WTC11 (cell line): Measurements from ENCODE around the gene P2RX1. TPM values are rescaled to one million over a fixed set of nuclear protein-coding genes. Genes with fewer than 3 reads are reported as not detected.

Experiments
- ATAC-seq: fragments of 200-7000 bp; cut with Tn5 transposase; 2 replicates; pipeline ENCODE4 v1.10.0; 2021; ENCODE audit warnings: mild to moderate bottlenecking, moderate library complexity
- CTCF ChIA-PET: fragments of 300-600 bp; sonication (Branson Sonifier 250); formaldehyde crosslinking; loops from one replicate; lab custom pipeline; 2021; ENCODE audit warnings: antibody characterized with exemption; lab: Charles Lee
- POLR2A ChIA-PET: fragments of 350-600 bp; sonication (Branson Sonifier 250); formaldehyde crosslinking; loops from one replicate; lab custom pipeline; 2021; ENCODE audit warnings: antibody characterized with exemption; lab: Charles Lee
- DNase-seq: peaks from one replicate; pipeline ENCODE4 v3.0.0; 2021; ENCODE audit warnings: low spot score
- H3K27ac Mint-ChIP-seq: 2 replicates; pipeline ENCODE4 v1.8.0; 2021; ENCODE audit warnings: mixed read lengths
- H3K27me3 Mint-ChIP-seq: 2 replicates; pipeline ENCODE4 v1.8.0; 2021; ENCODE audit warnings: low read depth, mild to moderate bottlenecking, moderate library complexity, mixed read lengths
- H3K36me3 Mint-ChIP-seq: 2 replicates; pipeline ENCODE4 v1.8.0; 2021; ENCODE audit warnings: mixed read lengths
- H3K4me1 Mint-ChIP-seq: 2 replicates; pipeline ENCODE4 v1.8.0; 2022; ENCODE audit warnings: mixed read lengths
- H3K4me3 Mint-ChIP-seq: 2 replicates; pipeline ENCODE4 v1.8.0; 2021; ENCODE audit warnings: mild to moderate bottlenecking, moderate library complexity, mixed read lengths
- H3K9me3 Mint-ChIP-seq: 2 replicates; pipeline ENCODE4 v1.8.0; 2021; ENCODE audit warnings: mixed read lengths
- EMX1 ChIP-seq: fragments of 250-450 bp; sonication (Bioruptor Pico); IDR thresholded peaks from 2 replicates; pipeline ENCODE4 v1.8.0; 2021; ENCODE audit warnings: mild to moderate bottlenecking
- ERG ChIP-seq: fragments of 250-450 bp; sonication (Bioruptor Pico); IDR thresholded peaks from 2 replicates; pipeline ENCODE4 v1.8.0; 2021; ENCODE audit warnings: mild to moderate bottlenecking
- FOXP4 ChIP-seq: sonication (generic); formaldehyde crosslinking; IDR thresholded peaks from 2 replicates; pipeline ENCODE4 v1.8.0; 2022; ENCODE audit warnings: mild to moderate bottlenecking, missing genetic modification reagents
- GRHL2 ChIP-seq: fragments of 250-450 bp; sonication (Bioruptor Pico); IDR thresholded peaks from 2 replicates; pipeline ENCODE4 v1.8.0; 2022; ENCODE audit warnings: mild to moderate bottlenecking, moderate library complexity; ENCODE audit not compliant: insufficient replicate concordance, severe bottlenecking
- IRF2 ChIP-seq: sonication (generic); formaldehyde crosslinking; IDR thresholded peaks from 2 replicates; pipeline ENCODE4 v1.8.0; 2022; ENCODE audit warnings: low read depth, missing genetic modification reagents, borderline replicate concordance
- MYBL2 ChIP-seq: sonication (generic); formaldehyde crosslinking; IDR thresholded peaks from 2 replicates; pipeline ENCODE4 v1.8.1; 2023; ENCODE audit warnings: mild to moderate bottlenecking, moderate library complexity, missing genetic modification reagents
- NR2C2 ChIP-seq: sonication (generic); formaldehyde crosslinking; IDR thresholded peaks from 2 replicates; pipeline ENCODE4 v1.8.0; 2022; ENCODE audit warnings: mild to moderate bottlenecking, missing genetic modification reagents
- OVOL2 ChIP-seq: fragments of 250-450 bp; sonication (Bioruptor Pico); IDR thresholded peaks from 2 replicates; pipeline ENCODE4 v1.9.0; 2021; ENCODE audit warnings: mild to moderate bottlenecking, borderline replicate concordance
- RORB ChIP-seq: fragments of 250-450 bp; sonication (Bioruptor Pico); IDR thresholded peaks from 2 replicates; pipeline ENCODE4 v1.9.0; 2021; ENCODE audit warnings: mild to moderate bottlenecking
- SMAD4 ChIP-seq: sonication (generic); formaldehyde crosslinking; IDR thresholded peaks from 2 replicates; pipeline ENCODE4 v1.8.0; 2022; ENCODE audit warnings: mild to moderate bottlenecking, missing genetic modification reagents
- TCF7 ChIP-seq: sonication (generic); formaldehyde crosslinking; IDR thresholded peaks from 2 replicates; pipeline ENCODE4 v1.8.0; 2022; ENCODE audit warnings: mild to moderate bottlenecking, low read depth, missing genetic modification reagents, moderate library complexity
- TEAD1 ChIP-seq: sonication (generic); formaldehyde crosslinking; IDR thresholded peaks from 2 replicates; pipeline ENCODE4 v1.8.0; 2022; ENCODE audit warnings: mild to moderate bottlenecking, missing genetic modification reagents
- ZNF232 ChIP-seq: sonication (generic); formaldehyde crosslinking; IDR thresholded peaks from 2 replicates; pipeline ENCODE4 v1.8.0; 2022; ENCODE audit warnings: mild to moderate bottlenecking, missing genetic modification reagents
- ZNF263 ChIP-seq: sonication (generic); formaldehyde crosslinking; IDR thresholded peaks from 2 replicates; pipeline ENCODE4 v1.8.1; 2022; ENCODE audit warnings: low read depth, mild to moderate bottlenecking, moderate library complexity, missing genetic modification reagents
- ZNF423 ChIP-seq: fragments of 250-450 bp; sonication (Bioruptor Pico); IDR thresholded peaks from 2 replicates; pipeline ENCODE4 v2.1.2; 2022; ENCODE audit warnings: mild to moderate bottlenecking, moderate library complexity
- ZNF532 ChIP-seq: fragments of 250-450 bp; sonication (Bioruptor Pico); IDR thresholded peaks from 2 replicates; pipeline ENCODE4 v1.9.0; 2021; ENCODE audit warnings: mild to moderate bottlenecking, borderline replicate concordance
- total RNA-seq: library from RNA; stranded (reverse); gene quantifications from 3 replicates; pipeline ENCODE4 v1.2.3, GENCODE V29; 2021
- TF ChIP-seq, protein P1 (sequence below): sonication (generic); formaldehyde crosslinking; IDR thresholded peaks from 2 replicates; pipeline ENCODE4 v1.8.1; 2023; ENCODE audit warnings: mild to moderate bottlenecking, missing genetic modification reagents, moderate library complexity
- TF ChIP-seq, protein P2 (sequence below): sonication (generic); formaldehyde crosslinking; IDR thresholded peaks from 2 replicates; pipeline ENCODE4 v1.8.1; 2023; ENCODE audit warnings: mild to moderate bottlenecking, missing genetic modification reagents

Gene P2RX1
- total RNA-seq, 1 experiment from 2014 or later: 0.07 TPM

- POLR2A ChIA-PET: no interaction called here
- no peaks in the 10 kb centered on the region for H3K4me1 Mint-ChIP-seq
- CTCF ChIA-PET: interaction anchor here (1.0 to 1.3 kb wide), 2 partner anchors 11 to 17 kb away, joined by 3 read pairs; no protein-coding TSS in a partner anchor
- ATAC-seq (no peak), DNase-seq (no peak)
- TF ChIP-seq, protein P1, sequence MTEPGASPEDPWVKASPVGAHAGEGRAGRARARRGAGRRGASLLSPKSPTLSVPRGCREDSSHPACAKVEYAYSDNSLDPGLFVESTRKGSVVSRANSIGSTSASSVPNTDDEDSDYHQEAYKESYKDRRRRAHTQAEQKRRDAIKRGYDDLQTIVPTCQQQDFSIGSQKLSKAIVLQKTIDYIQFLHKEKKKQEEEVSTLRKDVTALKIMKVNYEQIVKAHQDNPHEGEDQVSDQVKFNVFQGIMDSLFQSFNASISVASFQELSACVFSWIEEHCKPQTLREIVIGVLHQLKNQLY: no peak
- no peak for TF ChIP-seq TEAD1
- no peak for TF ChIP-seq FOXP4
- no peak for TF ChIP-seq TCF7 (CRISPR knock-in tag)
- no peak for TF ChIP-seq IRF2 (CRISPR knock-in tag)
- no peak for TF ChIP-seq ZNF232 (CRISPR knock-in tag)
- TF ChIP-seq ZNF263 (CRISPR knock-in tag): no peak
- TF ChIP-seq NR2C2 (CRISPR knock-in tag): no peak
- no peak for TF ChIP-seq ERG
- TF ChIP-seq ZNF423: no peak
- no peaks in the 10 kb centered on the region; the same call in none of the 2 replicates for H3K27me3 Mint-ChIP-seq
- H3K36me3 Mint-ChIP-seq: no peaks in the 10 kb centered on the region
- H3K9me3 Mint-ChIP-seq: peaks cover 8% of the 10 kb centered on the region
- H3K27ac Mint-ChIP-seq: no peak overlapping the region
- no peak overlapping the region for H3K4me3 Mint-ChIP-seq
Observed at GRCh38 chr17:3852561-3852960, 63.7 kb downstream of the P2RX1 start.

- H3K4me3 Mint-ChIP-seq: no peak overlapping the region
- no peaks in the 10 kb centered on the region for H3K36me3 Mint-ChIP-seq
- no peak for TF ChIP-seq IRF2 (CRISPR knock-in tag)
- TF ChIP-seq TEAD1: no peak
- no peak for TF ChIP-seq ZNF263 (CRISPR knock-in tag)
- TF ChIP-seq EMX1 (CRISPR knock-in tag): no peak
- no peak for TF ChIP-seq SMAD4
- no peak for TF ChIP-seq GRHL2 (CRISPR knock-in tag)
- no peak for TF ChIP-seq MYBL2 (CRISPR knock-in tag)
- no peak for TF ChIP-seq OVOL2 (CRISPR knock-in tag)
- no peaks in the 10 kb centered on the region; the same call in none of the 2 replicates for H3K27me3 Mint-ChIP-seq
- POLR2A ChIA-PET: no interaction called here
- DNase-seq (no peak), ATAC-seq (no peak)
- H3K9me3 Mint-ChIP-seq: peaks cover 8% of the 10 kb centered on the region
- no peak overlapping the region for H3K27ac Mint-ChIP-seq
- peaks cover 5% of the 10 kb centered on the region for H3K4me1 Mint-ChIP-seq
- CTCF ChIA-PET: interaction anchor here (1.0 to 1.4 kb wide), 3 partner anchors 12 to 18 kb away, joined by 3 read pairs; no protein-coding TSS in a partner anchor
Observed at GRCh38 chr17:3851461-3852100, 64.7 kb downstream of the P2RX1 start.

DNA sequence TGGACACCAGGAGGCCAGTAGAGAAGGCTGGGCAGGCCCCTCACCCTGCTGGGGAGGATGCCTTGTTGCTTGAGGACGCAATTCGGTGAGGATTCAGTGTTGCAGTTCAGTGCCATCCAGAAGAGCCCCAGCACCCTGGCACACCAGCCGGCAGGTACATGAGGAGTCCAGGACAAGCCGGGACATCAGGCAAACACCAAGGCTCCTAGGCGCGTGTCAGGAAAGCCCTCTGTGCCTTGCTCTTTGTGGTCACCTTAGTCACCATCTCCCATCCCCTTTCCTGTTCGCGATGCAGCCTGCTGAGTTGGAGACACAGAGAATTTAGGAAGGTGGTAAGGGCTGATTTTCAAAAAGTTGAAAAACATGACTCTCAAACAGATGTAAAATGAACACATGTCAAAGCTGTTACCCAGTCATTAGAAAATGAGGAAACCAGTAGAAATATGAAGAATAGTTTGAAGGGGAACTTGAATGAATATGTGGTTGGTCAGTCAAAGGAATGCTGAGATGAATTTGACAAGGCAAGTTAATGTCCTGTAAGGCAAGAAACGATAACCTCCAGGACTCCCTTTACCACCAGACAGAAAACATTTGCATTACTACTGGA lies 67.9 kb downstream of the P2RX1 start:
- Mint-ChIP-seq H3K36me3 (peaks cover 3% of the 10 kb centered on the region), H3K27ac (no peak overlapping the region), H3K27me3 (no peaks in the 10 kb centered on the region; the same call in none of the 2 replicates), H3K4me3 (no peak overlapping the region), H3K4me1 (peaks cover 18% of the 10 kb centered on the region), H3K9me3 (peaks cover 4% of the 10 kb centered on the region; the same call in 1 of the 2 replicates)
- ChIA-PET POLR2A (no interaction called here), CTCF (interaction anchor here (5.5 kb wide), 1 partner anchor 110 kb away, joined by 73 read pairs; no protein-coding TSS in a partner anchor)
- ATAC-seq (no peak), DNase-seq (no peak)
- no peak for TF ChIP-seq ZNF532 (CRISPR knock-in tag)
- TF ChIP-seq RORB: no peak
- no peak for TF ChIP-seq MYBL2 (CRISPR knock-in tag)
- TF ChIP-seq, protein P2, sequence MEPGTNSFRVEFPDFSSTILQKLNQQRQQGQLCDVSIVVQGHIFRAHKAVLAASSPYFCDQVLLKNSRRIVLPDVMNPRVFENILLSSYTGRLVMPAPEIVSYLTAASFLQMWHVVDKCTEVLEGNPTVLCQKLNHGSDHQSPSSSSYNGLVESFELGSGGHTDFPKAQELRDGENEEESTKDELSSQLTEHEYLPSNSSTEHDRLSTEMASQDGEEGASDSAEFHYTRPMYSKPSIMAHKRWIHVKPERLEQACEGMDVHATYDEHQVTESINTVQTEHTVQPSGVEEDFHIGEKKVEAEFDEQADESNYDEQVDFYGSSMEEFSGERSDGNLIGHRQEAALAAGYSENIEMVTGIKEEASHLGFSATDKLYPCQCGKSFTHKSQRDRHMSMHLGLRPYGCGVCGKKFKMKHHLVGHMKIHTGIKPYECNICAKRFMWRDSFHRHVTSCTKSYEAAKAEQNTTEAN: no peak
- TF ChIP-seq ERG: no peak
